ENCODE data around the gene ALG9.
"Not testable (repeated sequence)": the region's sequence is repeated elsewhere in the genome, so short reads cannot be mapped to it uniquely, and the experiment has no call there.

ALG9 gene

DNA sequence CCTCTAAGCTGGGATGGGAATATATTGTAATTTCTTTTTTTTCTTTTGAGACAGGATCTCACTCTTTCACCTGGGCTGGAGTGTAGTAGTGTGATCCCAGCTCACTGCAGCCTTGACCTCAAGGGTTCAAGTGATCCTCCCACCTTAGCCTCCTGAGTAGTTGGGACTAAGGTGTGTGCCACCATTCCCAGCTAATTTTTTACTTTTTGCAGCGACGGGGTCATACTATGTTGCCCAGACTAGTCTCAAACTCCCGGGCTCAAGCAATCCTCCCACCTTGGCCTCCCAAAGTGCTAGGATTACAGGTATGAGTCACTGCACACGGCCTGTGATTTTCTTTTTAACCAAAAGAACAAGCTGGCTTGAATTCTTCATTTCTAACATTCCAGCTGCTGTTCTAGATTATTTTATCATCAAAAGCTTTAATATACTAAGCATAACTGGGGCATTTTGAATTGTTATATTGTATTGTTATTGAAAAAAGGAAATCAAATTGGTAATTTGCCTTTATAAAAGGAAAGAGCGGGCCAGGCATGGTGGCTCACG, 78.4 kb downstream of the ALG9 start:
- no peak for DNase-seq

- no peak for DNase-seq
Measured at GRCh38 chr11:111792314-111792713, 79.1 kb downstream of the ALG9 start.

DNA sequence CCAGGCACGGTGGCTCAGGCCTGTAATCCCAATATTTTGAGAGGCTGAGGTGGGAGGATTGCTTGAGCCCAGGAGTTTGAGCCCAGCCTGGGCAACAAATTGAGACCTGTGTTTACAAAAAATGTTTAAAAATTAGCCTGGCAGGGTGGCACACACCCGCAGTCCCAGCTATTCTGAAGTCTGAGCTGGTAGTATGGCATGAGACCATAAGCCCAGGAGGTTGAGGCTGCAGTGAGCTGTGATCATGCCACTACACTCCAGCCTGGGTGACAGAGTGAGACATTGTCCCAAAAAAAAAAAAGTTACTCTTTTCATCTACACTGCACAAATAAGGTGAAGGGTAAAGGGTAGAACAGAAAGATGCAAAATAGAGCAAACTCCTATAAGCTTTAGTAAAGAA, 82.9 kb downstream of the ALG9 start:
- no peak for DNase-seq

GRCh38 chr11:111788051-111788450, 83.3 kb downstream of the ALG9 start:
- DNase-seq = no peak

DNA sequence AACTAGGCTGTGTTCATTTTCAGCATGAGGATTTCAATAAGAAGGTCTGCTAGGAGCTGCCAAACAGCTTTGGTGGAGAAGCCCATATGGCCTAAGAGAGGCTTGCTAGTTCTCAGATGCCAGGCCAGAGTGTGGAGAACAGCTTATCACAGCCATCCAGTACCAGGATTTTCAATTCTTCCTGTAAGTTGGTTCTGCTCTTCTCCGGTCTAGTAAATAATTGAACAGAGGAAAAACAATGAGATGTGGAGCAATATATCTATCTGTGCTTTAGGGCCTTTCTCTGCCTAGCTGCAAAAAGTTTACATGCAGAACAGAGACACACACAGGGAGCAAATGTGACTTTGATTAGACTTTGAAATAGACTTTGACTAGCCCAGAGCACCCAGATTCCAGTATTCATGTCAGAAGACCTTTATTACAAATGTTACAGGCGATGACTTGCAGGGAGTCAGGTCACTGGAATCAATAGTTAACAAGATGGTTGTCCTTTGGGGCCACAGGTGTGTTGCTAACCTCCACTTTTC, 85.4 kb downstream of the ALG9 start:
- no peak for DNase-seq

DNA sequence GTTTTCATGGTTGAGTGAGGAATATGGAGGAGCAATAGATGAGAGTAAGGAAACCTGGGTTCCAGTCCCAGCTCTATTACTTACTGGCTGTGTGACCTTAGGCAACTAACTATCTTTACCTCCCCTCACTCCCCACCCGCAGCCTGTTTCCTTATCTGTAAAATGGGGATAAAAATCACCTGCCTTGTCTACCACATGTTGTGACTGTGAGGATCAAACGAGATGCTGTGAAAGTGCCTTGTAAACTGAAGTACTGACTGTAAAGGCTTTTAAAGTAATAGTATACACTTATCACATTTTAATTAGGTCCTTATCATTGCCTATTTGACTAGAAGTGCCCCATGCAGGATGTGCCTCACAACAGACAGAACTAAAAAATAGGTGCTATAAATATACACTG, 86.3 kb downstream of the ALG9 start:
- DNase-seq = no peak

DNA sequence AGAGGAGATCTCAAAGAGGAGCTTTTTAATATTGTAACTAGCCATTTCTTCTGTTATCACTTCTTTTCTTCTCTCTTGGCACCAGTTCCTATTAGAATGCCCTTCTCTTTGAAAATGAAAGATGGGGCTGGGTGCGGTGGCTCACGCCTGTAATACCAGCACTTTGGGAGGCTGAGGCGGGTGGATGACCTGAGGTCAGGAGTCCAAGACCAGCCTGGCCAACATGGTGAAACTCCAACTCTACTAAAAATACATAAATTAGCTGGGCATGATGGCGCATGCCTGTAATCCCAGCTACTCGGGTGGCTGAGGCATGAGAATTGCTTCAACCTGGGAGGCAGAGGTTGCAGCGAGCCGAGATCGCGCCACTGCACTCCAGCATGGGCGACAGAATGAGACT, 87.1 kb downstream of the ALG9 start:
- DNase-seq = not testable (repeated sequence)

DNA sequence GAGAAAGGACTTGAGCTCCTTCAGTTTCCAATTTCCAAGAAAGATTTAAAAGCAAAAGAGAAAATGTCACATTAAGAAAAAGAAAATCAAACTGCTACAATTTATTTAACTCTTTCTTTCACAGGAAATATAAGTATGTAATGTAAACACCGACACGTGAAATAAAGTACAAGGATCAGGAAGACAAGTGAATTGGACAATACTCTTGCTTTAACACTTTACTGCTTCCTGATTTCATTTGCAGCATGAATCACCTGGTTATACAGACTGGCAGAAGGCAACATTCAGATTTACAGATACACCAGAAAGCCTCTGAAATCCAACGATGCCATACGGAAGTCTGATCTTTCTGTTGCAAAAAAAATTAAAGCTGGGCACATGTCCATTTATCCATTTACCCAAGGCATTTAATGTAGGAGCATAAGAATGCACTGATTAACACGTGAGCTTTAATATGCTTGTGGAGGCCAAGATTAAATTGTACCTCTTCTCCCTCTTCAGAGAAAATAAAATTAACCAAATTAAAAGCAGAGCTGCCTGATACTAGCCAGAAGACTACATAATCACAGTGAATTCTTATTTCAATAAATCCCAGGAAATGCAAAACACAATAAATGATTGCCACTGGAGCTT, 89.2 kb downstream of the ALG9 start:
- DNase-seq = no peak

- no peak for DNase-seq
Measured at GRCh38 chr11:111779118-111779517, 92.3 kb downstream of the ALG9 start.

- DNase-seq = no peak
Measured at GRCh38 chr11:111778047-111778558, 93.3 kb downstream of the ALG9 start.

- DNase-seq = peak; percentile 82
Measured at GRCh38 chr11:111777094-111778046, 94.0 kb downstream of the ALG9 start.

DNA sequence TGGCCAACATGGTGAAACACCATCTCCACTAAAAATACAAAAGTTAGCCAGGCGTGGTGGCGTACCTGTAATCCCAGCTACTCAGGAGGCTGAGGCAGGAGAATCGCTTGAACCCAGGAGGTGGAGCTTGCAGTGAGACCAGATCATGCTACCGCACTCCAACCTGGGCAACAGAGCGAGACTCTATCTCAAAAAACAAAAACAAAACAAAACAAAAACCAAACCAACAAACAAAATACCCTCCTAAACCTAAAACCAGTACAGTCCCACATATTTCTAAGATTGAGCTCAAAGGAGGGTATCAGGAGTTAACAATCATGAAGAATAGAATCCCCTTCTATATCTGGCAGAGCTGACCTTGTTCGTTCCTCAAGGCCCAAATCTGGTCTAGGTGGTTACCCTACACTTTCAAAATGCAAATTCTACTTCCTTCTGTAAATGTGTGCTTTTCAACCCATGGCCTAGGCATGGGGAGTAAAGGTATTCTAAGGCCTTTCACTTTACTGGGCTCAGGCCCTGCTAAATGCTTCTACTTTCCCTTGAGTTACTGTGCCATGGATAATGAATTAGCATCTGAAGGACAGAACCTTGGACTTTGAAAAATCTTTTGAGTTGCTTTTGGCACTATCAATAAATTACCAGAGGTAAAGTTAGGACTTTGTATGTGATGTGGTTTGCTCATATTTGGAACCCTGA, 94.8 kb downstream of the ALG9 start:
- no peak for DNase-seq

GRCh38 chr11:111774955-111775710, 96.2 kb downstream of the ALG9 start:
- DNase-seq = no peak

DNA sequence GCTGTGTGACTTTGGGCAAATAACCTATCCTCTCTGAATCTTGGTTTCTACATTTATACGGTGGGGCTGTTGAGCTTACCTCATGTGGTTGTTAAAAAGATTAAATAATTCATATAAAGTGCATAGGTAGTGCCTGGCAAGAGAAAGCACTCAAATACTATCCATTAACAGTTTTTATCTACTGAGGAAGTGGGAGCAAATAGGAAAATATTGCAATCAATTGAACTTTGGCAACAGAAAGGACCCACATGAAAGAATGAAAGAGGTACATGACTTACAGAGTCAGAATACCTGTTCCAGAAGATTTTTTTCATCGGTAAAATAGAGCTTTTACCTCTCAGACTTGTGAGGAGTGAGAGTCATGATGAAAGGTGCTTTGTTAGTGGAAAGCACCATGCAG, 98.8 kb downstream of the ALG9 start:
- no peak for DNase-seq

DNA sequence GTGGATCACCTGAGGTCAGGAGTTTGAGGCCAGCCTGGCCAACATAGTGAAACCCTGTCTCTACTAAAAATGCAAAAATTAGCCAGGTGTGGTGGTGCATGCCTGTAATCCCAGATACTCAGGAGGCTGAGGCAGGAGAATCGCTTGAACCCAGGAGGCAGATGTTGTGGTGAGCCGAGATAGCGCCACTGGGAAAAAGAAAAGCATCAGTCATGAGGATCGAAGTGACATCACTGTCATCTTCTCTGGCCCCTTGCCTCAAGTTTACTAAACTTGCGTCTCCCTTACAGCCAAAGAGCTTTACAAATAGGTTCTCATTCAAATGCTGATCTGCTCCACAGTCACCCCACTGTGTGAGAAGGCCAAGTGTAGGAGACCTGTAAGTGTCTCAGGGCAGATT, 100.2 kb downstream of the ALG9 start:
- not testable (repeated sequence) for DNase-seq

- peak; percentile 18 for DNase-seq
Measured at GRCh38 chr11:111770581-111771134, 100.7 kb downstream of the ALG9 start.

GRCh38 chr11:111766834-111767142, 104.6 kb downstream of the ALG9 start:
- DNase-seq = no peak

GRCh38 chr11:111765984-111766833, 105.2 kb downstream of the ALG9 start, which contains the start of gene PPP2R1B:
Gene PPP2R1B (minus strand): TSS chr11:111766389. CDS start chr11:111766361, 28 bp downstream.
- DNase-seq = peak; percentile 80

- DNase-seq = peak; percentile 16
Measured at GRCh38 chr11:111765320-111765983, 105.9 kb downstream of the ALG9 start.

DNA sequence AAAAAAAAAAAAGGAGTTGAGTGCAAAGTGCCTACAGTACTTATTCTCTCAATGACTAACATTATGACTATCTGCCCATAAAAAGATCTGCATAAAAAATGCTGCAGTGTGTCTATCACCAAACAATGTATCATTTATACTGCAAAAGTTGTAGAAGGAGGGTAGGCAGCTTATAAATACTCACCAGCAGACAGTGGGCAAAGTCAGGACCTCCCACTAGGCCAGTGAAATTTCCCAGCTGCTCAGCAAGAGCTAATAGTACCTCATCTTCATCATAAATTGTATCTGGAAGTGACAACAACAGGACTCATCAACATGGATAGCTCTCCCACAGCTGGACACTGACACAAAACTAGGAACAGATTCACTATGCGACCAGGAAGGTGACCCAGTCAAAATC, 106.8 kb downstream of the ALG9 start:
- DNase-seq = no peak

Measured in NCI-H1105 treated with DMSO at 0.1 percent for 48 hours (cell line).